ENCODE measurements around the gene RETREG3. TPM values are rescaled to one million over a fixed set of nuclear protein-coding genes. Genes with fewer than 3 reads are reported as not detected.

Gene RETREG3
- total and polyA plus RNA-seq, 2 of the 13 experiments (the other 11 are each of a cell fraction or from before 2014, with no cell fraction given), result 47.0 to 55.8 TPM

DNA sequence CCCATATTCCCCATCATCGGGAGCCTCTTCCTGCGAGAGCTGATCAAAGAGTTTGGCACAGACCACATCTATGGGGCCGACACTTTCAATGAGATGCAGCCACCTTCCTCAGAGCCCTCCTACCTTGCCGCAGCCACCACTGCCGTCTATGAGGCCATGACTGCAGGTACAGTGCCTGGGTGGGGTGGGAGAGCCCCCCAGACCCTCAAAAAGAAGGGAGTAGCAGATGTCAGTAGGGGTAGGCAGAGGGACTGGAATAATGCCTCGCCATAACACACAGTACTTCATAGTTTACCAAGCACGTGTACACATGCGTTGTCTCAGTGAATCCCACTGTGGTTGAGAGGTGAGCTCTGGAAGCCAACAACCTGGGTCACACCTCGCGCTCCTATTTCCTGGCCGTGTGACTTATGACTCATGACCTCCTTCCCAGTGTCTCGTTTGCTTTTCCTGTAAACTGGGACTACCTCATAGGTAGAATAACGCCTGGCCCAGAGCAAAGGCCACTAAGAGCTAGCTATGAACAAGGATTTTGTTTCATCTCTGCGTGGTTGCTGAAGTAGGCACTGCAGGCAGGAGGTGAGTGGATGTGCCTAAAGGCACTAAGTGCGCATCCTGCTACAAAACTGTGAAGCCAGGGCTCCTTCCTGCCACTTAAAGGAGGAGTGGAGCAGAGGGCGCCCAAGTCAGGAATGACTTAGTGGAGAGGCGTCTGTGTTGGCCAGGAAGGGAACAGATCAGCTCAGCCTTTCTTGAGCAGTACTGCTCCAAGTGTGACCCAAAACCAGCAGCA lies 67.9 kb downstream of the RETREG3 start (continued):
- TF ChIP-seq, protein P1, sequence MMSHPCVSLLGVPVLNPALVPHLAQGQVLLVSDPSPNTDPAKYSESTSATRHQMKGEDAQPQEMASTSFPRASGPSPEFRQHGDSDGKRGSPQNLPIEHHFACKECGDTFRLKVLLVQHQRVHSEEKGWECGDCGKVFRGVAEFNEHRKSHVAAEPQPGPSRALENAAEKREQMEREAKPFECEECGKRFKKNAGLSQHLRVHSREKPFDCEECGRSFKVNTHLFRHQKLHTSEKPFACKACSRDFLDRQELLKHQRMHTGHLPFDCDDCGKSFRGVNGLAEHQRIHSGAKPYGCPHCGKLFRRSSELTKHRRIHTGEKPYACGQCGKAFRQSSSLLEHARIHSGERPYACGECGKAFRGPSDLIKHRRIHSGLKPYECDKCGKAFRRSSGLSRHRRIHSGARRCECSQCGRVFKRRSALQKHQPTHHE (CRISPR knock-in tag; IDR thresholded peaks at IDR 0.05; ENCODE audit: borderline replicate concordance), result 0 out of 2 replicates have a peak, but pooled peaks have one; percentile 21
- TF ChIP-seq ZNF709 (CRISPR knock-in tag; IDR thresholded peaks at IDR 0.05) (peak; percentile 78), SPEN (CRISPR knock-in tag; IDR thresholded peaks at IDR 0.05; ENCODE audit: low read depth) (peak; percentile 85), ELF1 (CRISPR knock-in tag; IDR thresholded peaks at IDR 0.05) (peak; percentile 83), ZNF232 (CRISPR knock-in tag; IDR thresholded peaks at IDR 0.05; ENCODE audit: borderline replicate concordance) (peak; percentile 78; the same call in 1 of the 2 replicates), GABPB1 (CRISPR knock-in tag; IDR thresholded peaks at IDR 0.05) (peak; percentile 67; the same call in 1 of the 2 replicates), KDM6A (CRISPR knock-in tag; IDR thresholded peaks at IDR 0.05; ENCODE audit: low read depth) (peak; percentile 75; the same call in 1 of the 2 replicates)
- TF ChIP-seq, protein P2, sequence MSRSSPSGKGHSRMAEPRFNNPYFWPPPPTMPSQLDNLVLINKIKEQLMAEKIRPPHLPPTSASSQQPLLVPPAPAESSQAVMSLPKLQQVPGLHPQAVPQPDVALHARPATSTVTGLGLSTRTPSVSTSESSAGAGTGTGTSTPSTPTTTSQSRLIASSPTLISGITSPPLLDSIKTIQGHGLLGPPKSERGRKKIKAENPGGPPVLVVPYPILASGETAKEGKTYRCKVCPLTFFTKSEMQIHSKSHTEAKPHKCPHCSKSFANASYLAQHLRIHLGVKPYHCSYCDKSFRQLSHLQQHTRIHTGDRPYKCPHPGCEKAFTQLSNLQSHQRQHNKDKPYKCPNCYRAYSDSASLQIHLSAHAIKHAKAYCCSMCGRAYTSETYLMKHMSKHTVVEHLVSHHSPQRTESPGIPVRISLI (CRISPR knock-in tag; IDR thresholded peaks at IDR 0.05; ENCODE audit: borderline replicate concordance), result no peak
- TF ChIP-seq, protein P3, sequence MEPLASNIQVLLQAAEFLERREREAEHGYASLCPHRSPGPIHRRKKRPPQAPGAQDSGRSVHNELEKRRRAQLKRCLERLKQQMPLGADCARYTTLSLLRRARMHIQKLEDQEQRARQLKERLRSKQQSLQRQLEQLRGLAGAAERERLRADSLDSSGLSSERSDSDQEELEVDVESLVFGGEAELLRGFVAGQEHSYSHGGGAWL (CRISPR knock-in tag; IDR thresholded peaks at IDR 0.05), result peak; percentile 82; the same call in 1 of the 2 replicates
- TF ChIP-seq, protein P4, sequence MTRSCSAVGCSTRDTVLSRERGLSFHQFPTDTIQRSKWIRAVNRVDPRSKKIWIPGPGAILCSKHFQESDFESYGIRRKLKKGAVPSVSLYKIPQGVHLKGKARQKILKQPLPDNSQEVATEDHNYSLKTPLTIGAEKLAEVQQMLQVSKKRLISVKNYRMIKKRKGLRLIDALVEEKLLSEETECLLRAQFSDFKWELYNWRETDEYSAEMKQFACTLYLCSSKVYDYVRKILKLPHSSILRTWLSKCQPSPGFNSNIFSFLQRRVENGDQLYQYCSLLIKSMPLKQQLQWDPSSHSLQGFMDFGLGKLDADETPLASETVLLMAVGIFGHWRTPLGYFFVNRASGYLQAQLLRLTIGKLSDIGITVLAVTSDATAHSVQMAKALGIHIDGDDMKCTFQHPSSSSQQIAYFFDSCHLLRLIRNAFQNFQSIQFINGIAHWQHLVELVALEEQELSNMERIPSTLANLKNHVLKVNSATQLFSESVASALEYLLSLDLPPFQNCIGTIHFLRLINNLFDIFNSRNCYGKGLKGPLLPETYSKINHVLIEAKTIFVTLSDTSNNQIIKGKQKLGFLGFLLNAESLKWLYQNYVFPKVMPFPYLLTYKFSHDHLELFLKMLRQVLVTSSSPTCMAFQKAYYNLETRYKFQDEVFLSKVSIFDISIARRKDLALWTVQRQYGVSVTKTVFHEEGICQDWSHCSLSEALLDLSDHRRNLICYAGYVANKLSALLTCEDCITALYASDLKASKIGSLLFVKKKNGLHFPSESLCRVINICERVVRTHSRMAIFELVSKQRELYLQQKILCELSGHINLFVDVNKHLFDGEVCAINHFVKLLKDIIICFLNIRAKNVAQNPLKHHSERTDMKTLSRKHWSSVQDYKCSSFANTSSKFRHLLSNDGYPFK (CRISPR knock-in tag; IDR thresholded peaks at IDR 0.05; ENCODE audit: borderline replicate concordance), result peak; percentile 51; the same call in 1 of the 2 replicates
- TF ChIP-seq, protein P5, sequence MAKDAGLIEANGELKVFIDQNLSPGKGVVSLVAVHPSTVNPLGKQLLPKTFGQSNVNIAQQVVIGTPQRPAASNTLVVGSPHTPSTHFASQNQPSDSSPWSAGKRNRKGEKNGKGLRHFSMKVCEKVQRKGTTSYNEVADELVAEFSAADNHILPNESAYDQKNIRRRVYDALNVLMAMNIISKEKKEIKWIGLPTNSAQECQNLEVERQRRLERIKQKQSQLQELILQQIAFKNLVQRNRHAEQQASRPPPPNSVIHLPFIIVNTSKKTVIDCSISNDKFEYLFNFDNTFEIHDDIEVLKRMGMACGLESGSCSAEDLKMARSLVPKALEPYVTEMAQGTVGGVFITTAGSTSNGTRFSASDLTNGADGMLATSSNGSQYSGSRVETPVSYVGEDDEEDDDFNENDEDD (CRISPR knock-in tag; IDR thresholded peaks at IDR 0.05; ENCODE audit: borderline replicate concordance), result peak; percentile 85; the same call in 1 of the 2 replicates
- TF ChIP-seq, protein P6, sequence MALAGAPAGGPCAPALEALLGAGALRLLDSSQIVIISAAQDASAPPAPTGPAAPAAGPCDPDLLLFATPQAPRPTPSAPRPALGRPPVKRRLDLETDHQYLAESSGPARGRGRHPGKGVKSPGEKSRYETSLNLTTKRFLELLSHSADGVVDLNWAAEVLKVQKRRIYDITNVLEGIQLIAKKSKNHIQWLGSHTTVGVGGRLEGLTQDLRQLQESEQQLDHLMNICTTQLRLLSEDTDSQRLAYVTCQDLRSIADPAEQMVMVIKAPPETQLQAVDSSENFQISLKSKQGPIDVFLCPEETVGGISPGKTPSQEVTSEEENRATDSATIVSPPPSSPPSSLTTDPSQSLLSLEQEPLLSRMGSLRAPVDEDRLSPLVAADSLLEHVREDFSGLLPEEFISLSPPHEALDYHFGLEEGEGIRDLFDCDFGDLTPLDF (CRISPR knock-in tag; IDR thresholded peaks at IDR 0.05), result no peak
- TF ChIP-seq, protein P7, sequence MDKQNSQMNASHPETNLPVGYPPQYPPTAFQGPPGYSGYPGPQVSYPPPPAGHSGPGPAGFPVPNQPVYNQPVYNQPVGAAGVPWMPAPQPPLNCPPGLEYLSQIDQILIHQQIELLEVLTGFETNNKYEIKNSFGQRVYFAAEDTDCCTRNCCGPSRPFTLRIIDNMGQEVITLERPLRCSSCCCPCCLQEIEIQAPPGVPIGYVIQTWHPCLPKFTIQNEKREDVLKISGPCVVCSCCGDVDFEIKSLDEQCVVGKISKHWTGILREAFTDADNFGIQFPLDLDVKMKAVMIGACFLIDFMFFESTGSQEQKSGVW (CRISPR knock-in tag; IDR thresholded peaks at IDR 0.05; ENCODE audit: borderline replicate concordance), result peak; percentile 57; the same call in 1 of the 2 replicates
- TF ChIP-seq, protein P8, sequence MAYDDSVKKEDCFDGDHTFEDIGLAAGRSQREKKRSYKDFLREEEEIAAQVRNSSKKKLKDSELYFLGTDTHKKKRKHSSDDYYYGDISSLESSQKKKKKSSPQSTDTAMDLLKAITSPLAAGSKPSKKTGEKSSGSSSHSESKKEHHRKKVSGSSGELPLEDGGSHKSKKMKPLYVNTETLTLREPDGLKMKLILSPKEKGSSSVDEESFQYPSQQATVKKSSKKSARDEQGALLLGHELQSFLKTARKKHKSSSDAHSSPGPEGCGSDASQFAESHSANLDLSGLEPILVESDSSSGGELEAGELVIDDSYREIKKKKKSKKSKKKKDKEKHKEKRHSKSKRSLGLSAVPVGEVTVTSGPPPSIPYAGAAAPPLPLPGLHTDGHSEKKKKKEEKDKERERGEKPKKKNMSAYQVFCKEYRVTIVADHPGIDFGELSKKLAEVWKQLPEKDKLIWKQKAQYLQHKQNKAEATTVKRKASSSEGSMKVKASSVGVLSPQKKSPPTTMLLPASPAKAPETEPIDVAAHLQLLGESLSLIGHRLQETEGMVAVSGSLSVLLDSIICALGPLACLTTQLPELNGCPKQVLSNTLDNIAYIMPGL (CRISPR knock-in tag; IDR thresholded peaks at IDR 0.05; ENCODE audit: borderline replicate concordance in 1 of 2, low read depth in 1 of 2), result peak; percentile 19 to 91; a peak in 1 of 4 replicates

Measured in HepG2 (cell line).